ENCODE data around the gene FITM1.

FITM1 gene

GRCh38 chr14:24093207-24093900, 37.1 kb upstream of the FITM1 start:
- TF ChIP-seq CTCF (conservative IDR thresholded peaks at IDR 0.05; ENCODE audit: low read length): no peak
- no peak for DNase-seq (ENCODE audit: low read depth)
- peak overlapping the region; percentile 31 for H3K4me3 ChIP-seq (ENCODE audit: low read length)

GRCh38 chr14:24093901-24094840, 36.3 kb upstream of the FITM1 start, which contains the start of gene PCK2:
TSS of gene PCK2 (plus strand) at chr14:24094311. CDS start at chr14:24094406, 95 bp downstream.
- peak; percentile 28 for TF ChIP-seq CTCF (conservative IDR thresholded peaks at IDR 0.05; ENCODE audit: low read length)
- DNase-seq (ENCODE audit: low read depth): peak; percentile 98
- peak within 1 kb of the TSS; percentile 95 for H3K4me3 ChIP-seq (ENCODE audit: low read length)

- peak; percentile 5 for DNase-seq (ENCODE audit: low read depth)
- peak overlapping the region; percentile 95 for H3K4me3 ChIP-seq (ENCODE audit: low read length)
- TF ChIP-seq CTCF (conservative IDR thresholded peaks at IDR 0.05; ENCODE audit: low read length): no peak
These were observed 35.6 kb upstream of the FITM1 start for GRCh38 chr14:24094841-24095270.

GRCh38 chr14:24095271-24096068, 35.0 kb upstream of the FITM1 start:
- H3K4me3 ChIP-seq (ENCODE audit: low read length): peak overlapping the region; percentile 95
- no peak for TF ChIP-seq CTCF (conservative IDR thresholded peaks at IDR 0.05; ENCODE audit: low read length)
- peak; percentile 75 for DNase-seq (ENCODE audit: low read depth)

- TF ChIP-seq CTCF (conservative IDR thresholded peaks at IDR 0.05; ENCODE audit: low read length): no peak
- H3K4me3 ChIP-seq (ENCODE audit: low read length): peak overlapping the region; percentile 27
- DNase-seq (ENCODE audit: low read depth): no peak
These were observed 33.8 kb upstream of the FITM1 start for GRCh38 chr14:24096545-24097181.

- no peak overlapping the region for H3K4me3 ChIP-seq (ENCODE audit: low read length)
- no peak for DNase-seq (ENCODE audit: low read depth)
- no peak for TF ChIP-seq CTCF (conservative IDR thresholded peaks at IDR 0.05; ENCODE audit: low read length)
These were observed 32.1 kb upstream of the FITM1 start for GRCh38 chr14:24098229-24098926.

All from AG10803 (cell line).